Endothelial cell of umbilical vein (primary cell): ENCODE measurements around the gene IL4I1. TPM values are rescaled to one million over a fixed set of nuclear protein-coding genes. Genes with fewer than 3 reads are reported as not detected.

ENCODE experiments used
- BruUV-seq: library from RNA; stranded (reverse); fragments of 400-500 nt; replicated peaks from 2 replicates; lab custom pipeline; 2021; lab: Mats Ljungman, UMichigan
- CTCF ChIA-PET: fragments of 300-600, 350-600 bp; sonication (Branson Sonifier 250); formaldehyde crosslinking; loops from one replicate; lab custom pipeline; 2021; ENCODE audit warnings: antibody characterized with exemption, inconsistent platforms; lab: Charles Lee
- POLR2A ChIA-PET: fragments of 300-600, 350-600 bp; sonication (Branson Sonifier 250); formaldehyde crosslinking; loops from one replicate; lab custom pipeline; 2021; ENCODE audit warnings: antibody characterized with exemption, inconsistent platforms; lab: Charles Lee
- DNase-seq: peaks from one replicate; pipeline ENCODE4 v3.0.0-alpha.2; 2011; ENCODE audit warnings: low read depth, low spot score
- FAIRE-seq: peaks from 2 replicates; lab custom pipeline; 2011; peaks lifted over from hg19 to GRCh38; lab: Jason Lieb, UNC
- H2AFZ ChIP-seq: 2 replicates; pipeline ENCODE4 v1.6.0; 2012; ENCODE audit warnings: low read depth, low read length, control low read depth, inconsistent platforms
- H3K27ac ChIP-seq: 2 replicates; pipeline ENCODE4 v1.5.1; 2011; ENCODE audit warnings: low read depth, mild to moderate bottlenecking, control low read depth, low read length, moderate library complexity; ENCODE audit not compliant: insufficient read depth
- H3K27me3 ChIP-seq, 2 experiments: 2 replicates each; pipeline versions ENCODE4 v1.6.0 to v1.6.1; 2011; ENCODE audit warnings: low read length in 2 of 2, mixed read lengths in 1 of 2; ENCODE audit not compliant: control insufficient read depth in 2 of 2, insufficient read depth in 2 of 2
- H3K36me3 ChIP-seq, 2 experiments: 2 replicates in 1 of 2; 3 replicates in 1 of 2; pipeline ENCODE4 v1.5.1; 2011; ENCODE audit warnings: low read length in 2 of 2, mild to moderate bottlenecking in 1 of 2, moderate library complexity in 1 of 2; ENCODE audit not compliant: control insufficient read depth in 2 of 2, insufficient read depth in 2 of 2; ENCODE audit errors: extremely low read depth in 1 of 2
- H3K4me1 ChIP-seq: 3 replicates; pipeline ENCODE4 v1.5.1; 2011; ENCODE audit warnings: mild to moderate bottlenecking, low read length; ENCODE audit not compliant: control insufficient read depth, insufficient read depth; ENCODE audit errors: extremely low read depth
- H3K4me2 ChIP-seq: 2 replicates; pipeline ENCODE4 v1.6.1; 2011; ENCODE audit warnings: low read length, control low read depth, mixed read lengths; ENCODE audit not compliant: insufficient read depth
- H3K4me3 ChIP-seq, 3 experiments: fragments of 200-600 bp in 1 of 3; sonication (generic), shearing (Covaris generic) in 1 of 3; replicated peaks in 1 of 3; 2 replicates each; pipeline ENCODE4 v1.5.1; 2011 to 2016; ENCODE audit warnings: control low read depth in 3 of 3, low read length in 3 of 3, mild to moderate bottlenecking in 2 of 3, inconsistent platforms in 1 of 3, low read depth in 1 of 3, moderate library complexity in 1 of 3; ENCODE audit not compliant: insufficient read depth in 1 of 3
- H3K79me2 ChIP-seq: 2 replicates; pipeline ENCODE4 v1.6.0; 2012; ENCODE audit warnings: low read length, inconsistent platforms; ENCODE audit not compliant: control insufficient read depth, insufficient read depth
- H3K9ac ChIP-seq: replicated peaks from 2 replicates; pipeline ENCODE3; 2011; ENCODE audit warnings: low read length, control low read depth; ENCODE audit not compliant: insufficient read depth; ENCODE audit errors: extremely low read depth
- H3K9me1 ChIP-seq: replicated peaks from 3 replicates; pipeline ENCODE4 v1.6.0; 2011; ENCODE audit warnings: mild to moderate bottlenecking, low read length; ENCODE audit not compliant: control insufficient read depth, insufficient read depth; ENCODE audit errors: extremely low read depth
- H3K9me3 ChIP-seq: replicated peaks from 2 replicates; pipeline ENCODE4 v1.5.1; 2012; ENCODE audit warnings: low read length, inconsistent platforms; ENCODE audit not compliant: control insufficient read depth, insufficient read depth
- H4K20me1 ChIP-seq: replicated peaks from 2 replicates; pipeline ENCODE3; 2011; ENCODE audit warnings: mild to moderate bottlenecking, low read length; ENCODE audit not compliant: control insufficient read depth, insufficient read depth; ENCODE audit errors: extremely low read depth
- EZH2 ChIP-seq: IDR thresholded peaks from 2 replicates; pipeline ENCODE4 v1.6.1; 2012; ENCODE audit warnings: borderline replicate concordance, low read depth, mild to moderate bottlenecking, moderate library complexity, low read length, inconsistent platforms; ENCODE audit not compliant: severe bottlenecking
- FOS ChIP-seq: IDR thresholded peaks from 2 replicates; pipeline ENCODE4 v1.6.1; 2011; ENCODE audit warnings: mild to moderate bottlenecking, low read length, moderate library complexity, borderline replicate concordance; ENCODE audit not compliant: insufficient read depth
- GATA2 ChIP-seq: IDR thresholded peaks from 2 replicates; pipeline ENCODE4 v1.7.0; 2011; ENCODE audit warnings: low read depth, mild to moderate bottlenecking, moderate library complexity, mixed read lengths, low read length; ENCODE audit not compliant: insufficient read length, insufficient read depth
- JUN ChIP-seq: IDR thresholded peaks from 2 replicates; pipeline ENCODE4 v1.6.1; 2011; ENCODE audit warnings: borderline replicate concordance, low read depth; ENCODE audit not compliant: insufficient read length, insufficient read depth
- MYC ChIP-seq: IDR thresholded peaks from one replicate; pipeline ENCODE4 v1.6.1; 2011; ENCODE audit warnings: mild to moderate bottlenecking, low read depth, low read length
- POLR2A ChIP-seq: IDR thresholded peaks from 2 replicates; pipeline ENCODE4 v1.6.1; 2012; ENCODE audit warnings: low read depth, mild to moderate bottlenecking, control low read depth, low read length
- POLR2AphosphoS5 ChIP-seq: IDR thresholded peaks from 2 replicates; pipeline ENCODE4 v1.6.1; 2012; ENCODE audit warnings: low read depth, mild to moderate bottlenecking, control low read depth, low read length, moderate library complexity; ENCODE audit not compliant: insufficient read depth
- dilution Hi-C: fragments of 300-500 bp; cut with MboI; formaldehyde crosslinking; loops from one replicate; pipeline ENCODE4 v1.15.0; 2019; ENCODE audit warnings: low sequenced_read_pairs; ENCODE audit not compliant: extremely low pct_ligation_motif_present
- intact Hi-C: fragments of 100-400 bp; cut with micrococcal nuclease; formaldehyde crosslinking; loops from one replicate; pipeline ENCODE4 v1.10.0; 2022
- polyA plus RNA-seq, 4 experiments: library from polyadenylated mRNA; depleted of rRNA in 3 of 4; stranded (reverse) in 3 of 4; unstranded in 1 of 4; fragments of >200 nt; gene quantifications; 2 replicates each; pipeline versions ENCODE4 v1.2.1 to v1.2.3, GENCODE V29; 2011 to 2012; ENCODE audit warnings: missing spikeins in 1 of 4
- total RNA-seq: library from RNA; stranded (reverse); gene quantifications from 2 replicates; pipeline ENCODE4 v1.2.3, GENCODE V29; 2021
- TF ChIP-seq, protein P1 (sequence below), 2 donors: IDR thresholded peaks; 1 replicate in 1 of 2; 2 replicates in 1 of 2; pipeline ENCODE4 v1.5.1; 2011; ENCODE audit warnings: low read length in 2 of 2, mild to moderate bottlenecking in 2 of 2, moderate library complexity in 2 of 2, control low read depth in 1 of 2, inconsistent platforms in 1 of 2, low read depth in 1 of 2; ENCODE audit not compliant: insufficient read depth in 1 of 2; ENCODE audit errors: extremely low read depth in 1 of 2
- TF ChIP-seq, protein P2 (sequence below): IDR thresholded peaks from 2 replicates; pipeline ENCODE4 v1.6.1; 2011; ENCODE audit not compliant: insufficient read depth, insufficient read length

Gene IL4I1
- total and polyA plus RNA-seq, 2 donors (not counting 3 experiments of a cell fraction or from before 2014, with no cell fraction given), result 5.0 to 5.6 TPM

DNA sequence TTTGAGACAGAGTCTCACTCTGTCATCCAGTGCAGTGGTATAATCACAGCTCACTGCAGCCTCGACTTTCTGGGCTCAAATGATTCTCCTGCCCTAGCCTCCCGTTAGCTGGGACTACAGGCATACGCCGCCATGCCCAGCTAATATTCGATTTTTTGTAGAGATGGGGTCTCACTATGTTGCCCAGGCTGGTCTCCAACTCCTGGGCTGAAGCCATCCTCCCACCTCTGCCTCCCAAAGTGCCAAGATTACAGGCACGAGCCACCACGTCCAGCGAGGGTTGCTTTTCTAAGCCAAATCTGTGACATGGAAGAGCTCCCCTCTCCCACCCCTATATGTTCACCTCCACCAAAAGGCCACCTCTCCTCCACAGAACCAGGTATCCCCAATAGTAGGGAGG, 21.4 kb upstream of the IL4I1 start:
- no peak for FAIRE-seq
- no TSS peak for BruUV-seq

More for the DNA sequence above, 21.4 kb upstream of the IL4I1 start:
- H4K20me1 ChIP-seq, result no peaks in the 10 kb centered on the region
- dilution Hi-C loops (no loop called here), intact Hi-C loops (no loop called here)
- ChIA-PET CTCF (interaction anchor here (1.1 kb wide), 1 partner anchor 13 kb away, joined by 3 read pairs; no protein-coding TSS in a partner anchor), POLR2A (no interaction called here)
- H3K79me2 ChIP-seq, result peaks cover 67% of the 10 kb centered on the region
- H3K9me1 ChIP-seq, result no peaks in the 10 kb centered on the region
- H3K27ac ChIP-seq, result no peak overlapping the region
- H3K4me3 ChIP-seq, result no peak overlapping the region
- peaks cover 6 to 23% of the 10 kb centered on the region in 2 experiments for H3K36me3 ChIP-seq
- H2AFZ ChIP-seq, result no peak overlapping the region
- DNase-seq, result no peak
- no peaks in the 10 kb centered on the region for H3K9me3 ChIP-seq
- TF ChIP-seq JUN, result no peak
- TF ChIP-seq MYC, result no peak
- TF ChIP-seq, protein P1, sequence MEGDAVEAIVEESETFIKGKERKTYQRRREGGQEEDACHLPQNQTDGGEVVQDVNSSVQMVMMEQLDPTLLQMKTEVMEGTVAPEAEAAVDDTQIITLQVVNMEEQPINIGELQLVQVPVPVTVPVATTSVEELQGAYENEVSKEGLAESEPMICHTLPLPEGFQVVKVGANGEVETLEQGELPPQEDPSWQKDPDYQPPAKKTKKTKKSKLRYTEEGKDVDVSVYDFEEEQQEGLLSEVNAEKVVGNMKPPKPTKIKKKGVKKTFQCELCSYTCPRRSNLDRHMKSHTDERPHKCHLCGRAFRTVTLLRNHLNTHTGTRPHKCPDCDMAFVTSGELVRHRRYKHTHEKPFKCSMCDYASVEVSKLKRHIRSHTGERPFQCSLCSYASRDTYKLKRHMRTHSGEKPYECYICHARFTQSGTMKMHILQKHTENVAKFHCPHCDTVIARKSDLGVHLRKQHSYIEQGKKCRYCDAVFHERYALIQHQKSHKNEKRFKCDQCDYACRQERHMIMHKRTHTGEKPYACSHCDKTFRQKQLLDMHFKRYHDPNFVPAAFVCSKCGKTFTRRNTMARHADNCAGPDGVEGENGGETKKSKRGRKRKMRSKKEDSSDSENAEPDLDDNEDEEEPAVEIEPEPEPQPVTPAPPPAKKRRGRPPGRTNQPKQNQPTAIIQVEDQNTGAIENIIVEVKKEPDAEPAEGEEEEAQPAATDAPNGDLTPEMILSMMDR (IDR thresholded peaks at IDR 0.05; ENCODE audit: extremely low read depth in 1 of 2, insufficient read depth in 1 of 2, low read depth in 1 of 2, low read length in 2 of 2), result no peak
- no peak for TF ChIP-seq GATA2
- no peak for TF ChIP-seq EZH2
- no peak for TF ChIP-seq POLR2AphosphoS5
- TF ChIP-seq, protein P2, sequence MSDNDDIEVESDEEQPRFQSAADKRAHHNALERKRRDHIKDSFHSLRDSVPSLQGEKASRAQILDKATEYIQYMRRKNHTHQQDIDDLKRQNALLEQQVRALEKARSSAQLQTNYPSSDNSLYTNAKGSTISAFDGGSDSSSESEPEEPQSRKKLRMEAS, result no peak
- TF ChIP-seq POLR2A, result no peak
- no peak for TF ChIP-seq FOS
- no peak overlapping the region for H3K4me2 ChIP-seq
- no peaks in the 10 kb centered on the region for H3K4me1 ChIP-seq
- H3K27me3 ChIP-seq, result no peaks in the 10 kb centered on the region
- H3K9ac ChIP-seq, result no peak overlapping the region
